Measurements from ENCODE around the gene FOXD4.
"Not testable (repeated sequence)": the region's sequence is repeated elsewhere in the genome, so short reads cannot be mapped to it uniquely, and the experiment has no call there.

FOXD4 gene

DNA sequence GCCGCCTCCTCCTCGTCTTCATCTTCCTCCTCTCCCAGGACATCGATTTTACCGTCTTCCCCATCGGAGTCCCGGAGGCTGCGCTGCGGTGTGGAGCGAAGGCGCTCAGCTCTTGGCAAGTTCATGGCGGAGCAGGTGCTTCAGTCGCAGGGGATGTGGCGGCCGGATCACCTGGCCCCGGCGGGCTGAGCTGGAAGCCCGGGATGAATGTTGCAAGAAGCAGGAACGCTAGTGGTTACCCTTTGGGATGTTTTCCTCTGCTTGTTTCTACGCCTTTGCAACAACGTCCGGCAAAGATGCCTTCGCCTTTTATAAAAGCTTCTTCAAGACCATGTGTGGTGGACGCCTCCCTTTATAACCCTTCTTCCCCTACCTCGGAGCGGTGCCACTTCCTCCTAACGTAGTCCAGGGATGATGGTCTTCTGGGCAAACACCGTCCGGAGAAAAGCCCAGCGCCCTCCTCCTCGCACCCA is at the start of gene FOXD4:
Gene FOXD4 (minus strand): TSS at position 423 of the 473 bp plus-strand sequence. CDS start 298 bp downstream, at position 125.
- not testable (repeated sequence) for DNase-seq

DNA sequence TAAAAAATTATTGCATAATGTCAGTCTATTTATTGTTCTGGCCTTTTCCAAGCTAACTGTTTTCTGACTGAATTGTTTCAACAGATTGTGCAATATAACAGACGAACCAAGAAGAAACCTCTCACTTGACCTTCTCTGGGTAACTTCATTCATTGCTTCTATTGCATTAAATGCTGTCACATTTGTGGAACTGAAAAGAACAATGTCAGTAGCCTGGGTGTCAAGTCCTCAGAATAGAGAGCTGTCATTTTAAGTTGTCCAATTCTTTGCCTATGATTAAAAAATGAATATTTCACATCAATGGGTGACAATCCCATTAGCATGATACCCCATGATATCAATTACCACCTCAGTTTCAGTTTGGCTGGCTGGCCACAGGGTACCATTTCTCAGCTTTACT is 41.7 kb upstream of the FOXD4 start:
- not testable (repeated sequence) for DNase-seq

DNA sequence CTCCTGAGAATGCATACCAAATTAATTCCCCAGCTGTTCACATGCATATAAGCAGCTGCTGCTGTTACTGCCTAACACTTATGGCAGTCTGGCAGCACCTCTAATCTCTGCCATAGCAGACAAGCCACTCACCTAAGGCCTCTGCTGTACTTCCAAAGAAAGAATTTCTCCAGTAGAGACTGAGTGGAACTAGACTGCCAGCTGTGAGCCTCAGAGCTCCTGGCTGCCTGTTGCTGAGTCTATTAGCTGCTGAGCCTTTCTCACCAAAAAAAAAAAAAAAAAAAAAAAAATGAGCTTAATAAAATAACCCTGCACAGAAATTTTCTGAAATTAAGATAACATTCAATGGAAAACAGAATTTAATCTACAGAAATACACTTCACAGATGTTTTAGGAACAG is 33.0 kb upstream of the FOXD4 start:
- not testable (repeated sequence) for DNase-seq

DNA sequence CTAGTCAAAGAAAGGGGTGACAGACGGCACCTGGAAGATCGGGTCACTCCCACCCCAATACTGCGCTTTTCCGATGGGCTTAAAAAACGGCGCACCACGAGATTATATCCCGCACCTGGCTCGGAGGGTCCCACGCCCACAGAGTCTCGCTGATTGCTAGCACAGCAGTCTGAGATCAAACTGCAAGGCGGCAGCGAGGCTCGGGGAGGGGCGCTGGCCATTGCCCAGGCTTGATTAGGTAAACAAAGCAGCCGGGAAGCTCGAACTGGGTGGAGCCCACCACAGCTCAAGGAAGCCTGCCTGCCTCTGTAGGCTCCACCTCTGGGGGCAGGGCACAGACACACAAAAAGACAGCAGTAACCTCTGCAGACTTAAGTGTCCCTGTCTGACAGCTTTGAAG is 21.7 kb upstream of the FOXD4 start:
- not testable (repeated sequence) for DNase-seq

DNA sequence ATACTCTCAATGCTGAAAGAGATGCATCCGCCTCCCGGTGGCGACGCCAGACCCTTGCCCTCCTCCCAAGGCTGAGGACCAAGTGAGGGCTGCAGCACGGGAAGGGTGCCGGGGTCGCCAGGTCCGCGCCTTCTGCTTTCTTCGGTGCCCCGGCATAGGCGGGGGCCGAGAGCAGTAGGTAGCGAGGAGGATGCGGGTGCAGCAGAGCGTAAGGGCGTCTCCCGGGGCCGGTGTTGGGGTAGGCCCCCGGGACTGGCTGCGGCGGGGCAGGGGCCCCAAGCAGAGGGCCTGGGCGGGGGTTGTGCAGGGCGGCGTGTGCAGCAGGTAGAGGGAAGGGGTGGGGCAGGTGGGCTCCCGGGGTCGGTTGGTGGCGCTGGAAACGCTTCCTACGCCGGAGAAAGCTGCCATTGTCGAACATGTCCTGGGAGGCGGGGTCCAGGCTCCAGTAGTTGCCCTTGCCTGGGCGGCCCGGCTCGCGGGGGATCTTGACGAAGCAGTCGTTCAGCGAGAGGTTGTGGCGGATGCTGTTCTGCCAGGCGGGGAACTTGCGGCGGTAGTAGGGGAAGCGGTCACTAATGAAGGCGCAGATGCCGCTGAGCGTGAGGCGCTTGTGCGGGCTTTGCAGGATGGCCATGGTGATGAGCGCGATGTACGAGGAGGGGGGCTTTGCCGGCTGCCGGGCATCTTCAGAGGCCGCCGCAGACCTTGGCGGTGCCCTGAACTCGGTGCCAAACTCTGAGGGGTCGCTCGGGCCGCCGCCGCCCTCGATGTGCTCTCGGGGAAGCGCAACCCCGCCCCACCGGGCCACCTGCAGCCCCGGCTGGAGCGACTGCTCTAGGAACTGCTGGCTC is 848 bp downstream of the FOXD4 start:
- DNase-seq, result peak; percentile 23

DNA sequence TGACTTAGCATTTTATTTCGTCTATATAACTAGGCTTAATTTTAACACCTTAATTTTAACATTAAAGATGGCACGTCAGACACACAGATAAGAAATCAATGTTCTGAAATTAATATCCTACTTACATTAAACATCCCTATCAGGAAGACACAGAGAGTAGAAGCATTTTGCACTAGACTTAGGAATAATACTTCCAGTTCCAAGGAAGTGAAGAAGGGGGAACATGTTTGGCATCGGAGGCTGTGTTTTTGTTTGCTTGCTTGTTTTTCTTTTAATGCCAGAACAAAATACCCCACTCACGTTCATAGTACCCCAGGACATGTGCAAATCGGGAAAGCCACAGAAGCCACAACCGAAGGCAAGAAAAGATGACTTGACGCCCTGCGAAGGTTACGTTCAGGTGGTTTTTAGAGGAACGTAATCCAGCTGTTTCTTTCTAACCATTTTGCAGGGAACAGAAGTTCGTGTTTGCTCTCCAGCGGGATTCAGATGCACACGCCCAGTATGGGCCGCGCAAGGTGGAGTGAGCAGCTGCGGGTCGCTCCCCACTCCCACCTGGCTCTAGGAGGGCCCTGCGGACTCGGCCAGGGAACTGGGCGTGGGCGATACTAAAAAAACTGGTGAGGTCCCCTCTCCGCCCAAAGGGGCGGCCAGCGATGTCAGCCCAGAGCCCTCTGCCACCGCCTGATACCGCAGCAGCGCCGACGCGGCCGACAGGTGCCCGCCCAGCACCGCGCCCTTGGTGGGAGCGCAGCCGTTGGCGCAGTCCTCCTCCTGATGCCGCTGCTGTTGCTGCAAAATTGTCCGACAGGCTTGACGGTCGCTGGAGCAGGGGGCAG is 1.8 kb downstream of the FOXD4 start:
- DNase-seq, result not testable (repeated sequence)

DNA sequence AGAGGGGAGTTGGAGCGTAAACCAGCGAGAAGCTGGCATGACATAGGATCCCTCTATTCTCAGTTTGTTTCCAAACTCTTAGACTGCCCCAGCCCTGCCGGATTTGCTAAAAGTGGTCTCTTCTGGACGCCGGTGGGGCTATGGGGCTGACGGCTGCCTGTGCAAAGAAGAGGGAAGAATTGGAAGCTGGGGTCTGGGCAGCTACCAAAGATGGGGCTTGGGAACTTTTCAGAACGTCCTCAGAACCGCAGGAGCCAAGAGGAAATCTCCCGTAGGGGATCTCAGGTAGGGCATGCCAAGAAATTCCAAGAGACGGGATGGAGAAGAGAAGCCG is 3.1 kb downstream of the FOXD4 start:
- DNase-seq, result not testable (repeated sequence)

DNA sequence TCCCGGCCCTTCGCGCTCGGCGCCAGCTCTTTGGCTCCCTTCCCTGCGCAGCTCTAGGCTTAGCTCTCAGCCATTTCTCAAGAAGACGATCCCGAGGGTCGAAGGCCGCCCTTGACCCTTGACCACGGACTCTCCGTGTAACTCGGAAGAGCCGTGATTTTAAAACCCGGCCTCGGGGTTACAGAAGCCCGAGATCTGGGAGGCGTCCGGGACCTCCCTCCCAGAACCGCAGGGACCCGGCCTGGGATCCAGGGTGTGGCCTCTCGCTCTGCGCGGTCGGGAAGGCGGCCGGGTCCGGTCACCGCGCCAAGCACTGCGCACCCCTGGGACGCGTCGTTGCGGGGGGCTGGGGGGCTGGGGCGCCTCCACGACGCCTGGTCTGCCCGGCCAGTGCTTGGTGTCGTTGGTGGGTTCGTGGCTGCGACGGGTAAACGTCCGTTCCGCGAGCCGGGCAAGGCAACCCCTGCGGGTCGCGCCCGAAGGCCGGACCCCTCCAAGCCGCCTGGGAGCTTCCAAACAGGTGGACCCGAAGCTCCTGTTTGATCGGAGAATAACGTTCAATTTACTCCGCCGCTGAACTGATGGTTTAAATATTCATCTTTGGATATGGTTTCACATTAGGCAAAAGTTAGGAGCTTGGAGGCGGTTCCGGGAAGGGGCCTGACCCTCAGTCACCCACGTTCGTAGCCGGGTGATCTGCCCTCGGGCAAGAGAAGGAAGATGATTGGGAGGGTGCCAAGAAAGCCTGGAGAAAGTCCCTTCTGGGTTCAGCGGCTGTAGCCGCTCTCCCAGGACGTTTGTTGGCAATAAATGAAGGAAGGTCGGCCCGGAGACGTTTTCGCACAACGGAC is 3.7 kb downstream of the FOXD4 start:
- not testable (repeated sequence) for DNase-seq

DNA sequence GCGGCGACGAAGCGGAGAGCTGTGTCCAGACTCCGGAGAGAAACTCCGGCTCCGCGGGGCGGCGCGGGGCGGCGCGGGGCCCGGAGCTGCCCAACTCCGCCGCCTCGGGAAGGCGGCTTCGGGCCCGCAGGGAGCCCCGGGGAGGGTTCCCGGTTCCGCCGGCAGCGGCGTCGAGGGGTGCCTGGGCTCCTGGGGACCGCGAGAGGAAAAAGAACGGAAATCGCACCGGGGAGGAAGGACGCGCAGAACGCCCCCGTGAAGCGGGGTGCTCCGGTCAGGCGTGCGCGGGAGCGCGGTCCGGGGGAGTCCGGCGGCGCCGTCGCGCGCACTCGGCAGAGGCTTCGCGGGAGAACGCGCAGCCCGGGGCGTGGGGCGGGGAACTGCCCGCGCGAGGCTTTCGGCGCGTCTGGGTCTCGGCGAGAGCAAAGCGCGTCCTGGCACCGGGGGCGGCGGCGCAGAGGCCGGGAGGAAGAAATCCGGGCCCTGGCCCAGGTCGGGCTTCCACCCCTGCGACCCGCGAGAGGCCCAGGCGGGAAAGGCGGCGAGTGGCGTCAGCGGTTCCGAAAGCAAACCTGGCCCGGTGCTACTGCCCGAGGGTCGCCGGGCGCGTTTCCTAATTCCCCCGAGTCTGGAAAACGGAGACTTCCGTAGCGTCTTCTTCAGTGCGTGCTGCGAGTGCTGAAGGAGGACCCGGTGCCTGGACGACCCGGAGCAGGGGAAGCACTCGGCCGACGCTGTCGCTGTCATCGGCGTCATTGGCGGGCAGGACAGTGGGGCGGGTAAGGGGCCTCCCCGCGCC is 4.5 kb downstream of the FOXD4 start:
- DNase-seq, result peak; percentile 36

DNA sequence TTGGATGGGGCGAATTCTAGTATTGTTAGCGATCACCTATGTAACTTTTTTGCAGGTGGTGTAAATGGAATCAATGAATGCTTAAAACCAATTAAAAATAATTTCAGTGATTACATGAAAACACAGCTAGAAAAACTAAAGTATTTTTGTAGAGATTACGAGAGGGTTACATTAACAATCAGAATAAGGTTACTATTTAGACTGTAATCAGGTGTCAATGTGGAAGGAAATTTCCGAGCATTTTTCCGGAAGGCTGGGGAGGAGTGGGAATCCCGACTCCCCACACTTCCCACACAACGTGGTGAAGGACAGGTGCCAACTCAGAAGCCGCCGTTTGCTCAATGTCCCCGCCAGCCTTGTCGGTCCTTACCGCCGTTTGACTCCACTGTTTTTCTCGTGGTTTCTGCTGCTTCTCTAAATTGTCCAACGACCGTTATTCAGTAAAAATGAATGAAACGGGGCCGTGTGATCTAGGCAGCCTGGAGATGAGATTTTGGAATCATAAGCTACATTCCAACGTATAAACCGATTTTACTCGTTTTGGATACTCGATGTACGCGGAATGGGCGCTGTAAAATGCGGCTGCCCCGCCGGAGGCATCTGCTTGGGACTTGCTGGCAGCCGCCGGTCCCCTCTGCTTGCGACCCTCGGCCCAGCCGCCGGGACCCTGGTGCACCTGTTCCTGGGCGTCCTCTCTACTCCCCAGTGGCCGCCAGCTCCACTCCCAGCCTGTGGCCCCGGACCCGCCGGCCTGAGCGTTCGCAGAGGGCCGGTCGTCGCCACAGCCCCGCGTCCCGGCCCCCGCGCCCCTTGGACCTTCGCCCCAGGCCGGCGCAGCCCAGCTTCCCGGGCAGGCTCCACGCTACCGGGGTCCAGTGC is 5.4 kb downstream of the FOXD4 start:
- DNase-seq, result not testable (repeated sequence)

DNA sequence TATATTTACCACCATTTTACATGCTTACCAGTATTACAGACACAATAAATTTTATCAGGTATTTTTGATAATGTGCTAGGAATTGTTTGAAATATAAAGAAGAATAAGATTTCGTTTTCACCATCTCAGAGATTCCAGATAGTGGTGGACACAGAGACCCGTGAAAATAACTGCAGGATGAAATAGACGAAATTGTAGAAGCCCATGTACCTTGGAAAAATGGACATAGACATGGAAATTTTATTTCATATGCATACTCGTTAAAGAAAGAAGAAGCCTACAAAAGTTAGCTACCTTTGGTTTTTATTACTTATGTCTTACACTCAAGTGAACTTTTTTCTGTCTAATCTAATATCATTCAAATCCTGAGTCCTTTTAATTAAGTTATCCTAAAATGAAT is 7.5 kb downstream of the FOXD4 start:
- DNase-seq, result not testable (repeated sequence)

DNA sequence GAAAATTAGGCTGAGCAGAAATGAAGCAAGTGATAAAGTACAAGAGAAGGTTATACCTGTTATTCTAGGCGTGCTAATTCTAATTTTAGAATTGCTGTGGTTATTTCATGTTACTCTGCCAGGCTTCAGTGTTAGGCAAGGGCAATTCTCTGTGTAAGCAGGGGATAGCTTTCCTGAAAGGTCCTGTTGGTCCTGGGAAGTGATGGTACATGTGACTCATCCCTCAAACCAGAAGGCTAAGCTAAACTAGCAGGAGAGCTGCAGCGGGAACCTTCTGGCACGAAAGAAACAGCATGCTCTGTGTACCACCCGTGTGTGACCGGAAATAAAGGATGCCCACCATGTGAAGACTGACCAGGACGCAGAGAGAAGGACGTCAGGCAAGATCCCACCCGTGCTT is 8.7 kb downstream of the FOXD4 start:
- DNase-seq, result not testable (repeated sequence)

DNA sequence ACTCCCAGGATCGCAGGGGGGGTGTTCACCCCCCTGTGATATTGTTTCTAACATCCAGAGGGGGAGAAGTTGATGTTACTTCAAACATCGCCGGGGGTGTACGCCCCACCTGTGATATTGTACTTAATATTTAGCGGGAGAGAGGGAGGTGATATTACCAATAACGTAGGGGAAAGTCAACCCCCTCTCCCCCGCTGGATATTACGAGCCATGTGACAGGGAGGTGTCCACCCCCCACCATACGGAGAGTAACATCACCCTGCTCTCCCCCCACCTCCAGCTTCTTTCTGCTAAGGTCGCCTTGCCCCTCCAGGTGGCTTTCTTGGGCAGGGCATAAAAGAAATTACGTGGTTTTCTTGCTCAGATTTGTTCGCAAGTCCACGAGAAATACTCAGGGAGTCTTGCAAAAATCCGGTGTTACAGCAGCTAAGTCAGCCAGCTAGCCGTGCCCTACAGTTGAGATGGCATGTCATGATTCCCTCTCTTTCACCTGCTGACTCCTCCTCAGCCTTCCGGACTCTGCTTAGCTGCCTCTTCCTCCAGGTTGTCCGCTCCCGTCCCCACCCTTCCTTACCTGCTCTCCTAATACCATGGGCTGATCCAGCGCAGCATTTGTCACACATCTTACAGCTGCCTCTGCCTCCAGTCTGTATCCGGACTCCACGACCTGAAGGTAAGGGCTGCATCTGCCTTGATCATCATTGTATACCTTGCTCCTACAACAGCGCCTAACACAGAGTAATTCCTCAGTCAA is 9.3 kb downstream of the FOXD4 start:
- DNase-seq, result not testable (repeated sequence)

DNA sequence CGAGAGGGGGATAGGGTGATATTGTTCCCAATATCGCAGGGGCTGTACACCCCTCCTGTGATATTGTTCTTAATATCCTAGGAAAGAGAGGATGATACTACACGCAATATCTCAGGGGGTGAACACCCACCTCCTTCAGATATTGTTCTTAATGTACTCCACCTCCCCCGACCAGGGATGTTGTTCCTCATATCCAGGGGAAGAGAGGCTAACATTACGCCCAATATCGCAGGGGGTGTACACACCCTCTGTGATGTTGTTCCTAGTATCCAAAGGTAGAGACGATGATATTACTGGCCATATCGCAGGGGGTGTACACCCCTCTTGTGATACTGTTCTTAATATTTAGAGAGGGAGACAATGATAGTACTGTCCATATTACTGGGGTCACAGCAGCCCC is 12.2 kb downstream of the FOXD4 start:
- DNase-seq, result not testable (repeated sequence)

DNA sequence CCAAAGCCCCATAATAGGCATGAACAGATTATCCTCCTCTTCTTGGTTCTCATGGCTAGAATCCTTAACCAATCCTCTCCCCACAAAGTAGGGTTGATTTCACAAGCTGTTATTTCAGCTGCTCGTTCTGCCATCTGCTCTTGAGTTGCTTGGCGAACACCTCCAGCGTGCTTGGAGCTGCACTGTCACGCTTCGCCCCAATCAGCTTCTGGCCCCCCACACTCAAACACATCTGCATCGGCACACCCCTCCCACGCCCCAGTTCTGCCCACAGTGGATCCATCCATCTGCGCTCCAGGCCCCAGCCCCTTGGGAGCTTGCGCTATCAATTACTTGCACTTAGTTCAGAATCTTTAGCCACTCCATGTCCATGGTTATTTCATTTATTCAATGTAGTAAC is 17.8 kb downstream of the FOXD4 start:
- DNase-seq, result not testable (repeated sequence)

DNA sequence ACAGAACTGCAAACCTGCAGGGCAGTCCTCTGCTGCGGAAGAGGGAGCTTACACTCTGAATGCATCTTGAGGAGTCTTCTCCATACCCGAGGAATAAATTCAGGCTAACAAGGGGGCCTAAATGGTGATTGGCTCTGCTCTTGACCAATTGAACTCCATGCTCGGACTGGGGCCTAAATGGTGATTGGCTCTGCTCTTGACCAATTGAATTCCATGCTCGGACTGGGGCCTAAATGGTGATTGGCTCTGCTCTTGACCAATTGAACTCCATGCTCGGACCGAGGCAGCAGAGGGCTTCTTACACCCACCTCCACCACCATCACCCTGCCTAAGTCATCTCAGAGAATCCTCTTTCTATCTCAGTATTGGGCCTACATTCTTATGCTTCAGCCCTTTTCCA is 18.4 kb downstream of the FOXD4 start:
- DNase-seq, result not testable (repeated sequence)

DNA sequence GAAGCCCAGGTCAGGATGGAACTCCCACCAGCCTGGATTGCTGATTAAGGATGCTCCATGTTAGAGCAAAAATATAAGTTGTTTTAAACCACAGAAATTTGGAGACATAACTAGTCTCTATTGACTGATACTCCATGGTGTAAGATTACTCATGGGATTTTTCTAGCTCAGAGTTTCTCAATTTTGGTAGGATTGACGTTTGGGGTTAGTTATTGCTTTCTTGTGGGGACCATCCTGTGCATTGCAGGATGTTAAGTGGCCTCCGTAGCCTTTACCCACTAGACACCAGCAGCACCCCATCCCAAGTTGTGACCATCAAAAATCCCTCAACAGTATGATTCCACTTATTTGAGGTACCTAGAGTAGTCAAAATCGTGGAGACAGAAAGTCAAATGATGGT is 19.4 kb downstream of the FOXD4 start:
- not testable (repeated sequence) for DNase-seq

DNA sequence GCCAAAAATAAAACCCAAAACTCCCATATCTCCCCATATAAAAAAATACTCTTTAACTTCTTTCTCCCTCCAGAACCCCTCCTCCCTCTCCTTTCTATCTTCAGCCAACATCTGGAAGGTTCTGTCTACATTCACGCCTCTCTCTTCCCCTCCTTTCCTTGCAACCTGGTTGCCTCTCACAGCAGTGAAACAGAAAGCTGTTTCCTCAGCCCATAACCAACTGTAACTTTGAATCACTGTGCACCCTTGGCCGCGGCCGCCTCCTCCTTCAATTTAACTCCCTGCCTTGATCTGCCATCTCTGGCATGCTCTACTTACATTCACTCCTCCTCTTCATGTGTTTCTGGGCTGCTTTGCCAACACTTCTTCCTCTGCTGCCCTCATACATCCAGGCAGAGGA is 23.2 kb downstream of the FOXD4 start:
- DNase-seq, result not testable (repeated sequence)

DNA sequence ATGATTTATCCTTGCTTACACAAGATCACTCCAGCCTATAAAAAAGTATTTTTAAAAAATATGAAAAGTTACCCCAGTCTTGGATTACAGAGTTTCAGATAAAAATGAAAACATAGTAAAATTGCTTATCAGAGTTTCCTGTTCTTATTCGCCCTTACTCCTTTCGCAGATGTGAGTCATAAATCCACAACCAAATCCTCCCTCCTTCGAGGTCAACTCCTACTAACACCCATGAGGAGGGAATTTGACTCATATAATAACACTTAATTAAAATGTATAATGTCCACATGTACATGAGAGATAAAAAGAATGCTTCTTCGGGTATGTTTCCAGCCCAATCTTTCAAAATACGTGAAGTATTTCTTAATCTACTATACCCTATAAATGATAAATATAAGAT is 23.9 kb downstream of the FOXD4 start:
- DNase-seq, result not testable (repeated sequence)

DNA sequence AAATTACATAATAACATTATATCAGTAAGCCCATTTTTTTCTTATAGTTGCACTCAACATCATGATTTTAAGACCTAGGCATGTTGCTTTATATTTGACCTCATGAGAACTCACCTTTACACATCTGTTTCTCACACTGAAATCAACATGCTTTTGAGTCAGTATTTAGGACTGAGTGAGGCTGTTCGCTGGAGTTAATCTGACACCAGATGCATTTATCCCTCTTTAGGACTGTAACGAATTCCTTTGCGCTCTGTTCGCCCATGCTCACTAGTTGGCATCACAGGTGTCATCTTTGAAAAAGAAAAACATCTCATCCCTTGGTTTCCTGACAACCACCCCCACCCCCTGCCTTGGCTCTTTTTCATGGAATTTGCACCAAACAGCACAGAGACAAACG is 24.3 kb downstream of the FOXD4 start:
- not testable (repeated sequence) for DNase-seq
